Stimulated activated CD8-positive, alpha-beta memory T cell treated with anti-CD3 and anti-CD28 coated beads, Interleukin-15, amount 100 ng/mL, for 48 hours (primary cell): ENCODE measurements around the gene DNAJC18.
"Not testable (repeated sequence)": the region's sequence is repeated elsewhere in the genome, so short reads cannot be mapped to it uniquely, and the experiment has no call there.

Experiments used
- DNase-seq, 2 donors: peaks; one replicate each; pipeline ENCODE4 v3.0.0-alpha.2; 2020; ENCODE audit warnings: low read depth in 2 of 2

The DNAJC18 gene

GRCh38 chr5:139430015-139430414 lies 9.3 kb downstream of the DNAJC18 start:
- no peak for DNase-seq

GRCh38 chr5:139426203-139426885 lies 13.0 kb downstream of the DNAJC18 start:
- no peak for DNase-seq

GRCh38 chr5:139425497-139425896 lies 13.8 kb downstream of the DNAJC18 start:
- DNase-seq: no peak

- DNase-seq: no peak
These were observed 16.9 kb downstream of the DNAJC18 start for GRCh38 chr5:139422307-139422893.

- DNase-seq: no peak
These were observed 19.8 kb downstream of the DNAJC18 start for GRCh38 chr5:139419226-139420192.

GRCh38 chr5:139418793-139419192 lies 20.5 kb downstream of the DNAJC18 start:
- no peak for DNase-seq

GRCh38 chr5:139417214-139417613 lies 22.1 kb downstream of the DNAJC18 start:
- DNase-seq: no peak

GRCh38 chr5:139416651-139417050 lies 22.7 kb downstream of the DNAJC18 start:
- DNase-seq: no peak

GRCh38 chr5:139415869-139416268 lies 23.5 kb downstream of the DNAJC18 start:
- DNase-seq: no peak

- DNase-seq: no peak
These were observed 24.0 kb downstream of the DNAJC18 start for GRCh38 chr5:139415221-139415861.

- DNase-seq: no peak
These were observed 24.7 kb downstream of the DNAJC18 start for GRCh38 chr5:139414581-139415130.

GRCh38 chr5:139413963-139414362 lies 25.4 kb downstream of the DNAJC18 start:
- DNase-seq: no peak

GRCh38 chr5:139413153-139413552 lies 26.2 kb downstream of the DNAJC18 start:
- DNase-seq: no peak

GRCh38 chr5:139410993-139411828 lies 28.1 kb downstream of the DNAJC18 start:
- no peak for DNase-seq

- DNase-seq: no peak
These were observed 29.0 kb downstream of the DNAJC18 start for GRCh38 chr5:139410121-139410992.

- not testable (repeated sequence) for DNase-seq
These were observed 30.2 kb downstream of the DNAJC18 start for GRCh38 chr5:139409116-139409515.

GRCh38 chr5:139408191-139408590 lies 31.1 kb downstream of the DNAJC18 start:
- no peak for DNase-seq

GRCh38 chr5:139407517-139407916 lies 31.8 kb downstream of the DNAJC18 start:
- DNase-seq: no peak

- DNase-seq: no peak
These were observed 32.4 kb downstream of the DNAJC18 start for GRCh38 chr5:139406963-139407362.

- no peak for DNase-seq
These were observed 34.9 kb downstream of the DNAJC18 start for GRCh38 chr5:139404484-139404840.
